CD14-positive monocyte (primary cell): ENCODE measurements around the gene RIN2. TPM values are rescaled to one million over a fixed set of nuclear protein-coding genes. Genes with fewer than 3 reads are reported as not detected.

Source experiments
- DNase-seq, 3 donors: peaks; one replicate each; pipeline ENCODE4 v3.0.0-alpha.2; 2011 to 2022
- H2AFZ ChIP-seq: 2 replicates; pipeline ENCODE4 v1.6.0; 2012; ENCODE audit warnings: mild to moderate bottlenecking, low read depth, low read length, inconsistent platforms; ENCODE audit not compliant: insufficient read depth, poor library complexity, severe bottlenecking
- H3K27ac ChIP-seq, 2 donors: 1 replicate in 1 of 2; 2 replicates in 1 of 2; pipeline ENCODE4 v1.5.1; 2012 to 2013; ENCODE audit warnings: low read length in 2 of 2, control low read depth in 1 of 2, inconsistent platforms in 1 of 2, low read depth in 1 of 2, mild to moderate bottlenecking in 1 of 2
- H3K27me3 ChIP-seq, 2 donors: one replicate each; pipeline versions ENCODE4 v1.6.0 to v1.6.1; 2011 to 2013; ENCODE audit warnings: low read length in 2 of 2; ENCODE audit not compliant: control insufficient read depth in 2 of 2, insufficient read depth in 2 of 2
- H3K36me3 ChIP-seq, 2 donors: replicated peaks in 1 of 2; 1 replicate in 1 of 2; 2 replicates in 1 of 2; pipeline versions ENCODE4 v1.5.1 to v1.6.1; 2012 to 2013; ENCODE audit warnings: low read length in 2 of 2, control low read depth in 1 of 2, inconsistent platforms in 1 of 2, mild to moderate bottlenecking in 1 of 2; ENCODE audit not compliant: insufficient read depth in 2 of 2, control insufficient read depth in 1 of 2
- H3K4me1 ChIP-seq, 2 donors: 1 replicate in 1 of 2; 2 replicates in 1 of 2; pipeline versions ENCODE4 v1.5.1 to v1.6.1; 2012 to 2013; ENCODE audit warnings: low read length in 2 of 2, control low read depth in 1 of 2, inconsistent platforms in 1 of 2, mild to moderate bottlenecking in 1 of 2, moderate library complexity in 1 of 2; ENCODE audit not compliant: insufficient read depth in 2 of 2, control insufficient read depth in 1 of 2
- H3K4me2 ChIP-seq: replicated peaks from 2 replicates; pipeline ENCODE3; 2012; ENCODE audit warnings: low read length, moderate library complexity, mild to moderate bottlenecking; ENCODE audit not compliant: poor library complexity, severe bottlenecking; ENCODE audit errors: extremely low read depth
- H3K4me3 ChIP-seq, 3 experiments: fragments of 200-600 bp in 1 of 3; sonication (generic) in 1 of 3; replicated peaks in 1 of 3; 1 replicate in 2 of 3; 2 replicates in 1 of 3; pipeline ENCODE4 v1.5.1; 2011 to 2013; ENCODE audit warnings: low read length in 3 of 3, mild to moderate bottlenecking in 3 of 3, control low read depth in 2 of 3, low read depth in 2 of 3, inconsistent platforms in 1 of 3, moderate library complexity in 1 of 3
- H3K79me2 ChIP-seq: 2 replicates; pipeline ENCODE4 v1.6.0; 2012; ENCODE audit warnings: mild to moderate bottlenecking, control low read depth, inconsistent platforms, low read length, moderate library complexity; ENCODE audit not compliant: insufficient read depth
- H3K9ac ChIP-seq: 2 replicates; pipeline ENCODE4 v1.6.0; 2017; ENCODE audit warnings: low read length, mild to moderate bottlenecking; ENCODE audit not compliant: insufficient read depth, poor library complexity, severe bottlenecking
- H3K9me3 ChIP-seq, 2 donors: replicated peaks in 1 of 2; 1 replicate in 1 of 2; 2 replicates in 1 of 2; pipeline versions ENCODE4 v1.5.1 to v1.6.1; 2012 to 2013; ENCODE audit warnings: low read length in 2 of 2, control low read depth in 1 of 2; ENCODE audit not compliant: control insufficient read depth in 1 of 2, insufficient read depth in 1 of 2
- H4K20me1 ChIP-seq: 2 replicates; pipeline ENCODE4 v1.6.0; 2012; ENCODE audit warnings: mild to moderate bottlenecking, low read length, control low read depth, moderate library complexity; ENCODE audit not compliant: insufficient read depth
- H3K27ac Mint-ChIP-seq, 7 donors: one replicate each; pipeline ENCODE4 v1.8.0; 2020; ENCODE audit warnings: mild to moderate bottlenecking in 7 of 7, mixed read lengths in 7 of 7, moderate library complexity in 6 of 7, inconsistent platforms in 2 of 7
- H3K27me3 Mint-ChIP-seq, 3 donors: one replicate each; pipeline ENCODE4 v1.8.0; 2021 to 2022; ENCODE audit warnings: low read depth in 3 of 3, mild to moderate bottlenecking in 3 of 3, mixed read lengths in 3 of 3, moderate library complexity in 3 of 3, inconsistent platforms in 1 of 3
- H3K36me3 Mint-ChIP-seq, 2 donors: one replicate each; pipeline ENCODE4 v1.8.0; 2020; ENCODE audit warnings: mixed read lengths in 2 of 2, inconsistent platforms in 1 of 2, mild to moderate bottlenecking in 1 of 2
- H3K4me1 Mint-ChIP-seq: one replicate; pipeline ENCODE4 v1.8.0; 2020; ENCODE audit warnings: mild to moderate bottlenecking, mixed read lengths
- H3K4me3 Mint-ChIP-seq, 2 donors: one replicate each; pipeline ENCODE4 v1.8.0; 2020; ENCODE audit warnings: mild to moderate bottlenecking in 2 of 2, mixed read lengths in 2 of 2, moderate library complexity in 1 of 2
- H3K9me3 Mint-ChIP-seq, 7 donors: one replicate each; pipeline ENCODE4 v1.8.0; 2020 to 2022; ENCODE audit warnings: mixed read lengths in 7 of 7, mild to moderate bottlenecking in 6 of 7, moderate library complexity in 6 of 7, inconsistent platforms in 2 of 7
- CTCF ChIP-seq: fragments of 200-600 bp; IDR thresholded peaks from one replicate; pipeline ENCODE4 v1.8.0; 2022; ENCODE audit warnings: antibody characterized with exemption, mild to moderate bottlenecking
- WGBS: methylation state at CpG from one replicate; pipeline ENCODE4 v1.1.5; 2013; ENCODE audit warnings: missing lambda C conversion rate; ENCODE audit not compliant: insufficient coverage; 5-methylcytosine and 5-hydroxymethylcytosine counted together
- intact Hi-C, 2 donors: fragments of 100-400 bp; cut with micrococcal nuclease; formaldehyde crosslinking; loops; one replicate each; pipeline versions ENCODE4 v1.15.0 to v1.15.1; 2023
- polyA plus RNA-seq, 3 donors: library from polyadenylated mRNA; depleted of rRNA in 1 of 3; unstranded in 2 of 3; stranded (reverse) in 1 of 3; fragments of 300-500 nt in 2 of 3; fragments of >200 nt in 1 of 3; fragmentation: Illumina TruSeq in 2 of 3; gene quantifications; 1 replicate in 2 of 3; 2 replicates in 1 of 3; pipeline ENCODE4 v1.2.3, GENCODE V29; 2012 to 2021

RIN2 gene
- polyA plus RNA-seq, 3 donors: 5.6 to 25.4 (median 15.4) TPM

- H3K4me3 Mint-ChIP-seq: no peak overlapping the region
- Histone ChIP-seq H3K4me1 (peaks cover 28 to 33% of the 10 kb centered on the region in 2 donors), H3K9ac (no peak overlapping the region), H3K4me3 (no peak overlapping the region), H3K27me3 (no peaks in the 10 kb centered on the region), H3K4me2 (no peak overlapping the region), H3K9me3 (no peaks in the 10 kb centered on the region), H2AFZ (no peak overlapping the region), H3K36me3 (no peaks in the 10 kb centered on the region), H3K79me2 (no peaks in the 10 kb centered on the region), H4K20me1 (no peaks in the 10 kb centered on the region), H3K27ac (peak overlapping the region in 1 of 2 donors; percentile 70)
- peak overlapping the region in 3 of 7 donors; percentile 50 to 80 (median 59) for H3K27ac Mint-ChIP-seq
- peaks cover 32% of the 10 kb centered on the region for H3K4me1 Mint-ChIP-seq
- H3K27me3 Mint-ChIP-seq: peaks cover 1 to 5% (median 4%) of the 10 kb centered on the region in 3 donors
- no CpG with 5 or more reads among the region's 4 CpGs for WGBS
- no peaks in the 10 kb centered on the region for H3K36me3 Mint-ChIP-seq
- TF ChIP-seq CTCF: no peak
- H3K9me3 Mint-ChIP-seq: peaks cover 0 to 5% (median 1%) of the 10 kb centered on the region in 7 donors
- intact Hi-C loops: loop anchor here in 1 of 2 donors (5.0 kb wide), 1 partner anchor 37 kb away; no protein-coding TSS in a partner anchor
- no peak for DNase-seq
Measured at GRCh38 chr20:19725373-19725772, 32.7 kb upstream of the RIN2 start.

DNA sequence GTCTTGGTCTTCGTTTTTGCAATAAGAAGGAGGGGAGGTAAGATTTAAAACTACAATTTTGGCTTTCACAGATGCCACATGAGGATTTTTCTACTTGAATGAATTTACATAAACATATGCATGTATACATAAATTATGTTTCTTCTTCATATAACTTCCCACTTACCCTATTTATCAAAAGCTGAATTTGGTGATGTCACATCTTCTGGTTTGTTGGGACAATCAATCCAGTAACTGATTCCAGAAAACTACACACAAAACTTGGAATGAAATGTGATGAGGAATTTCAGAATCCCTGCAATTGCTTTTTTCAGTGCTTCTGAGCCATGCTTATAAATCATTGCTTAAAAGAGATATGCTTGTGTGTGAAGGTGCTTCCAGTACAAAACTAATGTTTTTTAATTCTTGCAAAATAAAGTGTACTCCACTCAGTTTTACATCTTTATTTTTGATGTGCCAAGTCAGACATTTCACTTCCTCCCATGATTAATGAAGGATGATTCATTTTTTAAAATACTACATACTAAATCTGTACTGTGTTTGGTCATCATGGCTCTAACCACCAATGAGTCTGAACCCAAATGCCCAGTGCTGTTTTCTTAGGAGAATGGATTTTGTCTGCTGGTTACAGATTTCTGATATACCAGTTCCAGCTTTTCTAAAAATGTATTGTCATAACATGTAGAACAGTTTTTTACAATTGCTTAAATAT lies 32.1 kb upstream of the RIN2 start:
- Histone ChIP-seq H3K27ac (peak overlapping the region in 1 of 2 donors; percentile 70), H3K9me3 (no peaks in the 10 kb centered on the region), H3K27me3 (no peaks in the 10 kb centered on the region), H3K79me2 (no peaks in the 10 kb centered on the region), H2AFZ (no peak overlapping the region), H3K4me1 (peaks cover 28 to 33% of the 10 kb centered on the region in 2 donors), H3K9ac (no peak overlapping the region), H3K4me2 (no peak overlapping the region), H3K4me3 (no peak overlapping the region), H4K20me1 (no peaks in the 10 kb centered on the region), H3K36me3 (no peaks in the 10 kb centered on the region)
- Mint-ChIP-seq H3K27ac (peak overlapping the region; percentile 31 to 83 (median 74)), H3K4me1 (peaks cover 32% of the 10 kb centered on the region), H3K9me3 (peaks cover 0 to 5% (median 1%) of the 10 kb centered on the region in 7 donors), H3K4me3 (no peak overlapping the region), H3K36me3 (no peaks in the 10 kb centered on the region), H3K27me3 (peaks cover under 1 to 5% (median 3%) of the 10 kb centered on the region in 3 donors)
- WGBS: no CpG with 5 or more reads among the region's 1 CpG
- no peak for TF ChIP-seq CTCF
- intact Hi-C loops: loop anchor here in 1 of 2 donors (5.0 kb wide), 1 partner anchor 36 kb away; no protein-coding TSS in a partner anchor
- peak; percentile 59 to 80 (median 78) for DNase-seq
